GM12872 (cell line): ENCODE measurements around the gene PCTP.

Experiments used
- CTCF ChIP-seq: IDR thresholded peaks from 3 replicates; pipeline ENCODE4 v1.5.1; 2011; ENCODE audit warnings: low read depth, mild to moderate bottlenecking, low read length, moderate library complexity; ENCODE audit not compliant: insufficient read depth

Gene PCTP

GRCh38 chr17:55747209-55747608 lies 3.6 kb upstream of the PCTP start:
- TF ChIP-seq CTCF, result no peak

GRCh38 chr17:55748841-55749240 lies 2.0 kb upstream of the PCTP start:
- TF ChIP-seq CTCF, result no peak

GRCh38 chr17:55749985-55750384 lies 866 bp upstream of the PCTP start:
- no peak for TF ChIP-seq CTCF

- TF ChIP-seq CTCF, result no peak
Measured at GRCh38 chr17:55751720-55752250, 934 bp downstream of the PCTP start.

GRCh38 chr17:55756689-55757088 lies 5.8 kb downstream of the PCTP start:
- no peak for TF ChIP-seq CTCF

- TF ChIP-seq CTCF, result no peak
Measured at GRCh38 chr17:55757659-55758058, 6.8 kb downstream of the PCTP start.

- TF ChIP-seq CTCF, result no peak
Measured at GRCh38 chr17:55758171-55758570, 7.3 kb downstream of the PCTP start.

- TF ChIP-seq CTCF, result no peak
Measured at GRCh38 chr17:55760643-55761355, 9.9 kb downstream of the PCTP start.
